HepG2 (cell line): Measurements from ENCODE around the gene ABCB11. TPM values are rescaled to one million over a fixed set of nuclear protein-coding genes. Genes with fewer than 3 reads are reported as not detected.

ENCODE experiments used
- GATAD2A ChIP-seq: IDR thresholded peaks from 2 replicates; pipeline ENCODE4 v1.6.1; 2016
- GFI1 ChIP-seq: sonication (generic); formaldehyde crosslinking; IDR thresholded peaks from 2 replicates; pipeline ENCODE4 v1.5.0; 2020; ENCODE audit warnings: missing genetic modification reagents, mild to moderate bottlenecking, borderline replicate concordance
- HNRNPH1 ChIP-seq: fragments of 200-400 bp; formaldehyde crosslinking; optimal IDR thresholded peaks from 2 replicates; pipeline ENCODE3; 2017; ENCODE audit warnings: mild to moderate bottlenecking, low read depth, low read length
- KLF9 ChIP-seq: IDR thresholded peaks from 2 replicates; pipeline ENCODE4 v1.6.1; 2016; ENCODE audit warnings: low read depth
- MED1 ChIP-seq: sonication (generic); formaldehyde crosslinking; IDR thresholded peaks from 2 replicates; pipeline ENCODE4 v1.4.0; 2020; ENCODE audit warnings: missing genetic modification reagents
- MTA3 ChIP-seq: sonication (generic); formaldehyde crosslinking; IDR thresholded peaks from 2 replicates; pipeline ENCODE4 v1.4.0; 2020; ENCODE audit warnings: missing genetic modification reagents
- NFRKB ChIP-seq: fragments of 450-650 bp; IDR thresholded peaks from 2 replicates; pipeline ENCODE4 v1.6.1; 2017
- ZBTB7B ChIP-seq: sonication (generic); formaldehyde crosslinking; IDR thresholded peaks from 2 replicates; pipeline ENCODE4 v1.4.0; 2020; ENCODE audit warnings: missing genetic modification reagents
- ZFP62 ChIP-seq: sonication (generic); formaldehyde crosslinking; IDR thresholded peaks from 2 replicates; pipeline ENCODE4 v1.4.0; 2020; ENCODE audit warnings: missing genetic modification reagents
- ZNF136 ChIP-seq: sonication (generic); formaldehyde crosslinking; IDR thresholded peaks from 2 replicates; pipeline ENCODE4 v1.8.1; 2022; ENCODE audit warnings: low read depth, mild to moderate bottlenecking, moderate library complexity, missing genetic modification reagents
- ZNF296 ChIP-seq: sonication (generic); formaldehyde crosslinking; conservative IDR thresholded peaks from 2 replicates; pipeline ENCODE4 v1.5.0; 2020; ENCODE audit warnings: mild to moderate bottlenecking, missing genetic modification reagents
- ZNF33A ChIP-seq: sonication (generic); formaldehyde crosslinking; IDR thresholded peaks from 2 replicates; pipeline ENCODE4 v1.5.1; 2020; ENCODE audit warnings: missing genetic modification reagents, mild to moderate bottlenecking, moderate library complexity, borderline replicate concordance
- ZNF552 ChIP-seq: sonication (generic); formaldehyde crosslinking; IDR thresholded peaks from 2 replicates; pipeline ENCODE4 v1.9.0; 2022; ENCODE audit warnings: missing genetic modification reagents, mild to moderate bottlenecking, borderline replicate concordance
- ZNF737 ChIP-seq: sonication (generic); formaldehyde crosslinking; IDR thresholded peaks from 2 replicates; pipeline ENCODE4 v1.5.0; 2020; ENCODE audit warnings: missing genetic modification reagents, mild to moderate bottlenecking, borderline replicate concordance
- ZSCAN22 ChIP-seq: sonication (generic); formaldehyde crosslinking; IDR thresholded peaks from 2 replicates; pipeline ENCODE4 v1.4.0; 2020; ENCODE audit warnings: mild to moderate bottlenecking, missing genetic modification reagents
- polyA plus RNA-seq, 8 experiments: library from polyadenylated mRNA; depleted of rRNA in 3 of 8; stranded (reverse) in 7 of 8; unstranded in 1 of 8; fragments of >200 nt; fragmentation: Illumina TruSeq in 4 of 8; extraction: Trizol in 4 of 8; gene quantifications; 2 replicates each; pipeline versions ENCODE4 v1.2.1 to v1.2.3, GENCODE V29; 2011 to 2016; ENCODE audit warnings: low read depth in 4 of 8, missing spikeins in 1 of 8, mixed read lengths in 1 of 8; ENCODE audit not compliant: insufficient read depth in 1 of 8
- total RNA-seq, 5 experiments: library from RNA; depleted of rRNA; stranded (reverse); fragments of >200 nt; fragmentation: Illumina TruSeq; extraction: Trizol; gene quantifications; 2 replicates each; pipeline ENCODE4 v1.2.3, GENCODE V29; 2016; ENCODE audit warnings: low read depth in 1 of 5
- TF ChIP-seq, protein P1 (sequence below): sonication (generic); formaldehyde crosslinking; IDR thresholded peaks from 2 replicates; pipeline ENCODE4 v1.9.0; 2021; ENCODE audit warnings: missing genetic modification reagents, borderline replicate concordance
- TF ChIP-seq, protein P2 (sequence below): sonication (generic); formaldehyde crosslinking; IDR thresholded peaks from 2 replicates; pipeline ENCODE4 v1.5.1; 2020; ENCODE audit warnings: mild to moderate bottlenecking, missing genetic modification reagents, borderline replicate concordance
- TF ChIP-seq, protein P3 (sequence below): sonication (generic); formaldehyde crosslinking; IDR thresholded peaks from 2 replicates; pipeline ENCODE4 v1.9.0; 2021; ENCODE audit warnings: missing genetic modification reagents, mild to moderate bottlenecking, borderline replicate concordance
- TF ChIP-seq, protein P4 (sequence below): sonication (generic); formaldehyde crosslinking; IDR thresholded peaks from 2 replicates; pipeline ENCODE4 v1.4.0; 2020; ENCODE audit warnings: low read depth, mild to moderate bottlenecking, missing genetic modification reagents

Gene ABCB11
- total and polyA plus RNA-seq, 2 of the 13 experiments (the other 11 are each of a cell fraction or from before 2014, with no cell fraction given) = not detected

DNA sequence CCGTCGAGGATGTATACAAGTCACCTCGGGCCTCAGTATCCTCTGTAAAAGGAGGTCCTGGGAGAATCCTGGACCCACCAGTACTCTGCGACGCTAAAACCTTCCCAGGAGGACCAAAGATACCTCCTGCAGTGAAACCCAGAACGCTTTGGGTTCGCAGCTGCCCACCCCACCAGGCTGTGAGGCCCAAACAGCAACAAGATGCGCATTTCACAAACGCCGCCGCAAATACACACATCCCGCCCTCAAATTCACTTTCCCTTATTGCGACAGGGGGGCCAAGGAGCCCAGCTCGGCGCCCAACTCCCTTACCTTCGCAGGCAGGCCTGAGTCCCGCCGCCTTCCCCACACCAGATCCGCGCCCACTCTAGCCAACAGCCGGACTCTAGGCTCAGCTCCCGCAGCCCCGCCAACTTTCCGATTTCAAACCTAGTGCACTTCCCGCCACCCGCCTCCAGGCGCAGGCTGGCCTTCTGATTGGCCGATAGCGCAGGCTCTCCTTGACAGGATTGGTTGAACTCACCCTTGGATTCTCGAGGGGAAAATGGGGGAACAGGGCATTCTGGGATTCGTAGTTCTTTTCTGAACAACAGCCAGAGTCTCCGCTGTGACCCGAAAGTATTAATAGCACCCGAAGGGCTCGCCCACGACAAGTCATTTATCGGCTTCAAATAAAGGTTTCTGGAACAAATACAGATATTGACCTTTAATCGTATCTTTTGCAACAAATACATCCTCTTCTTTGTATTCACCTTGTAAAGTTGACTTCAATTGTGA, 140.9 kb downstream of the ABCB11 start, which contains the start of gene SPC25 (continued):
- TF ChIP-seq ZNF33A (CRISPR knock-in tag) (no peak), ZNF737 (CRISPR knock-in tag) (0 out of 2 replicates have a peak, but pooled peaks have one; percentile 31), NFRKB (no peak), ZBTB7B (CRISPR knock-in tag) (no peak; the same call in none of the 2 replicates), ZSCAN22 (no peak), HNRNPH1 (no peak), ZNF552 (CRISPR knock-in tag) (no peak), KLF9 (CRISPR knock-in tag) (no peak), ZFP62 (CRISPR knock-in tag) (no peak), MTA3 (no peak), GATAD2A (CRISPR knock-in tag) (no peak), ZNF296 (CRISPR knock-in tag) (peak; percentile 66; the same call in 1 of the 2 replicates), MED1 (CRISPR knock-in tag) (no peak; the same call in 1 of the 2 replicates), GFI1 (CRISPR knock-in tag) (no peak), ZNF136 (CRISPR knock-in tag) (peak; percentile 85)
- TF ChIP-seq, protein P1, sequence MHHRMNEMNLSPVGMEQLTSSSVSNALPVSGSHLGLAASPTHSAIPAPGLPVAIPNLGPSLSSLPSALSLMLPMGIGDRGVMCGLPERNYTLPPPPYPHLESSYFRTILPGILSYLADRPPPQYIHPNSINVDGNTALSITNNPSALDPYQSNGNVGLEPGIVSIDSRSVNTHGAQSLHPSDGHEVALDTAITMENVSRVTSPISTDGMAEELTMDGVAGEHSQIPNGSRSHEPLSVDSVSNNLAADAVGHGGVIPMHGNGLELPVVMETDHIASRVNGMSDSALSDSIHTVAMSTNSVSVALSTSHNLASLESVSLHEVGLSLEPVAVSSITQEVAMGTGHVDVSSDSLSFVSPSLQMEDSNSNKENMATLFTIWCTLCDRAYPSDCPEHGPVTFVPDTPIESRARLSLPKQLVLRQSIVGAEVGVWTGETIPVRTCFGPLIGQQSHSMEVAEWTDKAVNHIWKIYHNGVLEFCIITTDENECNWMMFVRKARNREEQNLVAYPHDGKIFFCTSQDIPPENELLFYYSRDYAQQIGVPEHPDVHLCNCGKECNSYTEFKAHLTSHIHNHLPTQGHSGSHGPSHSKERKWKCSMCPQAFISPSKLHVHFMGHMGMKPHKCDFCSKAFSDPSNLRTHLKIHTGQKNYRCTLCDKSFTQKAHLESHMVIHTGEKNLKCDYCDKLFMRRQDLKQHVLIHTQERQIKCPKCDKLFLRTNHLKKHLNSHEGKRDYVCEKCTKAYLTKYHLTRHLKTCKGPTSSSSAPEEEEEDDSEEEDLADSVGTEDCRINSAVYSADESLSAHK (CRISPR knock-in tag) = no peak
- TF ChIP-seq, protein P2, sequence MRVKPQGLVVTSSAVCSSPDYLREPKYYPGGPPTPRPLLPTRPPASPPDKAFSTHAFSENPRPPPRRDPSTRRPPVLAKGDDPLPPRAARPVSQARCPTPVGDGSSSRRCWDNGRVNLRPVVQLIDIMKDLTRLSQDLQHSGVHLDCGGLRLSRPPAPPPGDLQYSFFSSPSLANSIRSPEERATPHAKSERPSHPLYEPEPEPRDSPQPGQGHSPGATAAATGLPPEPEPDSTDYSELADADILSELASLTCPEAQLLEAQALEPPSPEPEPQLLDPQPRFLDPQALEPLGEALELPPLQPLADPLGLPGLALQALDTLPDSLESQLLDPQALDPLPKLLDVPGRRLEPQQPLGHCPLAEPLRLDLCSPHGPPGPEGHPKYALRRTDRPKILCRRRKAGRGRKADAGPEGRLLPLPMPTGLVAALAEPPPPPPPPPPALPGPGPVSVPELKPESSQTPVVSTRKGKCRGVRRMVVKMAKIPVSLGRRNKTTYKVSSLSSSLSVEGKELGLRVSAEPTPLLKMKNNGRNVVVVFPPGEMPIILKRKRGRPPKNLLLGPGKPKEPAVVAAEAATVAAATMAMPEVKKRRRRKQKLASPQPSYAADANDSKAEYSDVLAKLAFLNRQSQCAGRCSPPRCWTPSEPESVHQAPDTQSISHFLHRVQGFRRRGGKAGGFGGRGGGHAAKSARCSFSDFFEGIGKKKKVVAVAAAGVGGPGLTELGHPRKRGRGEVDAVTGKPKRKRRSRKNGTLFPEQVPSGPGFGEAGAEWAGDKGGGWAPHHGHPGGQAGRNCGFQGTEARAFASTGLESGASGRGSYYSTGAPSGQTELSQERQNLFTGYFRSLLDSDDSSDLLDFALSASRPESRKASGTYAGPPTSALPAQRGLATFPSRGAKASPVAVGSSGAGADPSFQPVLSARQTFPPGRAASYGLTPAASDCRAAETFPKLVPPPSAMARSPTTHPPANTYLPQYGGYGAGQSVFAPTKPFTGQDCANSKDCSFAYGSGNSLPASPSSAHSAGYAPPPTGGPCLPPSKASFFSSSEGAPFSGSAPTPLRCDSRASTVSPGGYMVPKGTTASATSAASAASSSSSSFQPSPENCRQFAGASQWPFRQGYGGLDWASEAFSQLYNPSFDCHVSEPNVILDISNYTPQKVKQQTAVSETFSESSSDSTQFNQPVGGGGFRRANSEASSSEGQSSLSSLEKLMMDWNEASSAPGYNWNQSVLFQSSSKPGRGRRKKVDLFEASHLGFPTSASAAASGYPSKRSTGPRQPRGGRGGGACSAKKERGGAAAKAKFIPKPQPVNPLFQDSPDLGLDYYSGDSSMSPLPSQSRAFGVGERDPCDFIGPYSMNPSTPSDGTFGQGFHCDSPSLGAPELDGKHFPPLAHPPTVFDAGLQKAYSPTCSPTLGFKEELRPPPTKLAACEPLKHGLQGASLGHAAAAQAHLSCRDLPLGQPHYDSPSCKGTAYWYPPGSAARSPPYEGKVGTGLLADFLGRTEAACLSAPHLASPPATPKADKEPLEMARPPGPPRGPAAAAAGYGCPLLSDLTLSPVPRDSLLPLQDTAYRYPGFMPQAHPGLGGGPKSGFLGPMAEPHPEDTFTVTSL (CRISPR knock-in tag) = no peak
- TF ChIP-seq, protein P3, sequence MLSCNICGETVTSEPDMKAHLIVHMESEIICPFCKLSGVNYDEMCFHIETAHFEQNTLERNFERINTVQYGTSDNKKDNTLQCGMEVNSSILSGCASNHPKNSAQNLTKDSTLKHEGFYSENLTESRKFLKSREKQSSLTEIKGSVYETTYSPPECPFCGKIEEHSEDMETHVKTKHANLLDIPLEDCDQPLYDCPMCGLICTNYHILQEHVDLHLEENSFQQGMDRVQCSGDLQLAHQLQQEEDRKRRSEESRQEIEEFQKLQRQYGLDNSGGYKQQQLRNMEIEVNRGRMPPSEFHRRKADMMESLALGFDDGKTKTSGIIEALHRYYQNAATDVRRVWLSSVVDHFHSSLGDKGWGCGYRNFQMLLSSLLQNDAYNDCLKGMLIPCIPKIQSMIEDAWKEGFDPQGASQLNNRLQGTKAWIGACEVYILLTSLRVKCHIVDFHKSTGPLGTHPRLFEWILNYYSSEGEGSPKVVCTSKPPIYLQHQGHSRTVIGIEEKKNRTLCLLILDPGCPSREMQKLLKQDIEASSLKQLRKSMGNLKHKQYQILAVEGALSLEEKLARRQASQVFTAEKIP = no peak
- TF ChIP-seq, protein P4, sequence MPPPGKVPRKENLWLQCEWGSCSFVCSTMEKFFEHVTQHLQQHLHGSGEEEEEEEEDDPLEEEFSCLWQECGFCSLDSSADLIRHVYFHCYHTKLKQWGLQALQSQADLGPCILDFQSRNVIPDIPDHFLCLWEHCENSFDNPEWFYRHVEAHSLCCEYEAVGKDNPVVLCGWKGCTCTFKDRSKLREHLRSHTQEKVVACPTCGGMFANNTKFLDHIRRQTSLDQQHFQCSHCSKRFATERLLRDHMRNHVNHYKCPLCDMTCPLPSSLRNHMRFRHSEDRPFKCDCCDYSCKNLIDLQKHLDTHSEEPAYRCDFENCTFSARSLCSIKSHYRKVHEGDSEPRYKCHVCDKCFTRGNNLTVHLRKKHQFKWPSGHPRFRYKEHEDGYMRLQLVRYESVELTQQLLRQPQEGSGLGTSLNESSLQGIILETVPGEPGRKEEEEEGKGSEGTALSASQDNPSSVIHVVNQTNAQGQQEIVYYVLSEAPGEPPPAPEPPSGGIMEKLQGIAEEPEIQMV (CRISPR knock-in tag) = no peak
